ENCODE data around the gene SART3.

DNA sequence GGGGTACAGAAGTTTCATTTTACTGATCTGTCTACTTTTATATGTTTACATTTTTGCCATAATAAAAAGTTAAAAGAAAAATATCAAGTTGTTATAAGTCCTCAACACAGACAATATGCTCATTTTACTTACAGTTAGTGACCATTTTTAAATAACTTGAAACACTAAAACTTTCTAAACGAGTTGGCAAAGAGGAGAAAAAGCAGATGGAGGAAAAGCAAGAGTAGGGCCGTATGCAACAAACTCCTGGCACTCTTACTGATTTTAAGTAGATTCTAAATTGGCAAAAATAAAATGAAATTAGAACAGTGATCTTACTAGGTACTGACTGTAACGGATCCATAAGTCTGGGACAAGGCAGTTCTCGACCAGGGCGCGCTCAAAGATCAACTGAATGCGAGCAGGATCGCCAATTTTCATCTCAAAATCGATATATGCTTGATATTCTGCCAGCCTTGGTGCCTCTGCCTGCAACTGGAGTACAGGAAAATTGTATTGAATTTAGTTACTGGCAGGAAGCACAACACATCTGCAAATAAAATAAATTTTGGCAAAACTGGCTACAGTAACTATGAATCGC lies 22.3 kb downstream of the SART3 start:
- TF ChIP-seq, protein P1, sequence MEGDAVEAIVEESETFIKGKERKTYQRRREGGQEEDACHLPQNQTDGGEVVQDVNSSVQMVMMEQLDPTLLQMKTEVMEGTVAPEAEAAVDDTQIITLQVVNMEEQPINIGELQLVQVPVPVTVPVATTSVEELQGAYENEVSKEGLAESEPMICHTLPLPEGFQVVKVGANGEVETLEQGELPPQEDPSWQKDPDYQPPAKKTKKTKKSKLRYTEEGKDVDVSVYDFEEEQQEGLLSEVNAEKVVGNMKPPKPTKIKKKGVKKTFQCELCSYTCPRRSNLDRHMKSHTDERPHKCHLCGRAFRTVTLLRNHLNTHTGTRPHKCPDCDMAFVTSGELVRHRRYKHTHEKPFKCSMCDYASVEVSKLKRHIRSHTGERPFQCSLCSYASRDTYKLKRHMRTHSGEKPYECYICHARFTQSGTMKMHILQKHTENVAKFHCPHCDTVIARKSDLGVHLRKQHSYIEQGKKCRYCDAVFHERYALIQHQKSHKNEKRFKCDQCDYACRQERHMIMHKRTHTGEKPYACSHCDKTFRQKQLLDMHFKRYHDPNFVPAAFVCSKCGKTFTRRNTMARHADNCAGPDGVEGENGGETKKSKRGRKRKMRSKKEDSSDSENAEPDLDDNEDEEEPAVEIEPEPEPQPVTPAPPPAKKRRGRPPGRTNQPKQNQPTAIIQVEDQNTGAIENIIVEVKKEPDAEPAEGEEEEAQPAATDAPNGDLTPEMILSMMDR (IDR thresholded peaks at IDR 0.05 in 8 of 11, conservative IDR thresholded peaks at IDR 0.05 in 3 of 11) = no peak
- no peak for TF ChIP-seq POLR2AphosphoS5 (IDR thresholded peaks at IDR 0.05)
